NCI-H128 (cell line): ENCODE results near the gene METRNL.
"Not testable (repeated sequence)": the region's sequence is repeated elsewhere in the genome, so short reads cannot be mapped to it uniquely, and the experiment has no call there.

Source experiments
- DNase-seq: peaks from one replicate; lab custom pipeline; 2025; ENCODE audit not compliant: unreplicated experiment; lab: John Stamatoyannopoulos, UW

METRNL gene, protein sequence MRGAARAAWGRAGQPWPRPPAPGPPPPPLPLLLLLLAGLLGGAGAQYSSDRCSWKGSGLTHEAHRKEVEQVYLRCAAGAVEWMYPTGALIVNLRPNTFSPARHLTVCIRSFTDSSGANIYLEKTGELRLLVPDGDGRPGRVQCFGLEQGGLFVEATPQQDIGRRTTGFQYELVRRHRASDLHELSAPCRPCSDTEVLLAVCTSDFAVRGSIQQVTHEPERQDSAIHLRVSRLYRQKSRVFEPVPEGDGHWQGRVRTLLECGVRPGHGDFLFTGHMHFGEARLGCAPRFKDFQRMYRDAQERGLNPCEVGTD

DNA sequence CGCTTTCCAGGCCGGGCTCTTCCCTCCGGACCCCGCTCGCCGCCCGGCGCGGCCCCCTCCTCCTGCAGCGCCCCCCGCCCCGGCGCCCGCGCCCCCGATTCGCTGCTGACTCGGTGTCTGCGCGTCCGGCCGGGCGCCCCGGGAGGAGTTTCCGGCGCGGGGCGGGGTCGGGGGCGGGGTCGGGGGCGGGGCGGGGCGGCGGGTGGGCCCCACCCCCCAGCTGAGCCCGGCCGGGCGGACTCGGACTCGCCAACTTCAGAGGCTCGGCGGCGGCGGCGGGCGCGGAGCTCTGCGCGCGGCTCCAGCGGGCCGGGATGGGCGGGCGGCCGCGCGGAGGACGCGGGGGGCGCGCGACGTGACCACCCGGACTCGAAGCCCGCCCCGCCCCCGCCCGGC is at the start of gene METRNL:
TSS of gene METRNL (plus strand) at position 258 of the 396 bp plus-strand sequence. CDS start 207 bp downstream, outside the sequence.
- DNase-seq, result no peak

DNA sequence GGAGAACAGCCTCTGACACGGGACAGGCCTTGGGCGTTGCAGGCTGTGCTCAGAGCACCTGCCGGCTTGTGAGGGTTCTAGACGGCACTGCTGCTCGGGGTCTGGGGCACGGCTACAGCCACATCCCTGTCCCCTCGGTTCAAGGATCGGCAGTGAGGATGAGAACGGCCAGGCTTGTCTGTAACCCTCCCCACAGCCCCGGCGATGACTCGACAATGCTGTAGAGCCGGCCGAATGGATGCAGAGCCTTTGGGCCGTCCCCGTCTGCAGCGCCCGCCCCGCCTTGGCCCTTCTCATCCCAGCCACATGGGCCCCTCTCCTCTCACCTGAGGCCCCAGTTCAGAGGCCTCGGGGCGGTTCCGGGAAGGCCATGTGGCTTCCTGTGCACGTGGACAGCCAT is 49.0 kb upstream of the METRNL start:
- no peak for DNase-seq

DNA sequence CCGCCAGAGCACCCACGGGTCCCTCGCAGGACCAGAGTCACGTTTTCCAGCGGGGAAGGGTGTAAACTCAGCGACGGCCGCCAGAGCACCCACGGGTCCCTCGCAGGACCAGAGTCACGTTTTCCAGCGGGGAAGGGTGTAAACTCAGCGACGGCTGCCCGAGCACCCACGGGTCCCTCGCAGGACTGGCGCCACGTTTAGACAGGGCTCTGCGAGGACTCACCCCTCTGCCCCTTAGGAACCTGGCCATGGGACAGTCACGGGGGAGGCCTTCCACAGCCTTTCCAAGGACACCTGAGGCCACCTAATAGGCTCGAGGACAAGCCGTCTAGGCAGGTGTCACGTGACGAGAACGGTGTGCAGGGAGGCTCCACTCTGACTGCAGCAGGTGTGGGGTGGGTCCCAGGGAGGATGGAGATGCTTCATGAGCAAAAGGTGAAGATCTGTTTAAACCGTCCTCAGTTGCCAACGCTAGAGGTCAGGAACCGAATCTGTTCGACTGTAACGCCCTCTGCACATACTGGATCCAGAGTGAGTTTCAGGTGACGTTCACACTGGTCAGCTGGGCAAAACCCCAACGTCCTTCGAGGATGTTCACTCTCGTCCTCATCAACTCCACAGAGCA is 48.0 kb upstream of the METRNL start:
- no peak for DNase-seq

DNA sequence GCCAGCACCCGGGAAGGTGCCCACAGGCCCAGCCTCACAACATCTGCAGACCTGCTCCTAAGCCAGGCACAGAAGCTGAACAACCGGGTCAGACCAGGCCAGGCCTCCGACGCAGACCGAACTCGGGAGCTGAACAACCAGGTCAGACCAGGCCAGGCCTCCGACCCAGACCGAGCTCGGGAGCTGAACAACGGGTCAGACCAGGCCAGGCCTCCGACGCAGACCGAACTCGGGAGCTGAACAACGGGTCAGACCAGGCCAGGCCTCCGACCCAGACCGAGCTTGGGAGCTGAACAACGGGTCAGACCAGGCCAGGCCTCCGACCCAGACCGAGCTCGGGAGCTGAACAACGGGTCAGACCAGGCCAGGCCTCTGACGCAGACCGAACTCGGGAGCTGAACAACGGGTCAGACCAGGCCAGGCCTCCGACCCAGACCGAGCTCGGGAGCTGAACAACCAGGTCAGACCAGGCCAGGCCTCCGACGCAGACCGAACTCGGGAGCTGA is 47.4 kb upstream of the METRNL start:
- not testable (repeated sequence) for DNase-seq

DNA sequence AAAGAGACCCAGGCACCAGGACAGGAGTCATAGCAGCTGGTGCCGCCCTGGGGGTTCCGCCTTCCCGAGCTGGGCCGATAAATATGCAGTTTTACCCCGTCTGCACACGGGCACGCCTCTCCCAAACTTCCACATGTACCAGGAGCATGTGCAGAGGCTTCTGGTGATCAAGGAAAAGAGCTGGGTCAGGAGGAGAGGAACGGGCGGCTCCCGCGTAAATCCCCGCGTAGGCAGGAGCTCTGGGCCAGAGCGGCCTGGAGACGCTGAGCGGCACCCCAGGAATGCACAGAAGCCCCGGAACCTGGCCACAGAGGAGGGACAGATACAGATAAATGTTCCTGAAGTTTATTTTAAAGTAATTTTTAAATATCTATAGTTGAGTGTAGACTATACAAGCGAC is 46.6 kb upstream of the METRNL start:
- no peak for DNase-seq

DNA sequence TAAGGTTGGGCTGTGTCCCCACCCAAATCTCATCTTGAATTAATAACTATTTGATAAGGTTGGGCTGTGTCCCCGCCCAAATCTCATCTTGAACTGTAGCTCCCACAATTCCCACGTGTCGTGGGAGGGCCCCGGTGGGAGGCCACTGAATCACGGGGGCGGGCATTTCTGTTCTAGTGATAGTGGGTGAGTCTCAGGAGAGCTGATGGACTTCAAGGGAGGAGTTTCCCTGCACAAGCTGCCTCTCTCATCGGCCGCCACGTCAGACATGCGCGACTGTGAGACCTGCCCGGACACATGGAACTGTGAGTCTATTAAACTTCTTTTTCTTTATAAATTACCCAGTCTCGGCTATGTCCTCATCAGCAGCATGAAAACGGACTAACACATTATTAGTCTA is 44.9 kb upstream of the METRNL start:
- DNase-seq, result no peak

DNA sequence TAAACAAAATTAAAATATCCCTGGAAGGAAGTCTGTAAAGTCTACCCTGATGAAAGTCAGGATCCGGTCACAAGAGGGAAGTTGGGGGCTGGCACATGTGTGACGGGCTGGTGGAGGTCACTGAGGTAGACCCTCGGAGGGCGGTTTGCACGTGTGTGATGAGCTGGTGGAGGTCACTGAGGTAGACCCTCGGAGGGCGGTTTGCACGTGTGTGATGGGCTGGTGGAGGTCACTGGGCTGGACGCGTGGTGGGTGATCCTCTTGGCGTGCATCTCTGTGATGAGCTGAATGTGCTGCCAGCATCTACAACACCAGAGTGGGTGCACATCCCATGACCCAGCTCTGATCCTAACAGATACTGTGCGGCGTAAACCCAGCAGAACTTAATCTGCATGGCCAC is 43.7 kb upstream of the METRNL start:
- DNase-seq, result no peak

DNA sequence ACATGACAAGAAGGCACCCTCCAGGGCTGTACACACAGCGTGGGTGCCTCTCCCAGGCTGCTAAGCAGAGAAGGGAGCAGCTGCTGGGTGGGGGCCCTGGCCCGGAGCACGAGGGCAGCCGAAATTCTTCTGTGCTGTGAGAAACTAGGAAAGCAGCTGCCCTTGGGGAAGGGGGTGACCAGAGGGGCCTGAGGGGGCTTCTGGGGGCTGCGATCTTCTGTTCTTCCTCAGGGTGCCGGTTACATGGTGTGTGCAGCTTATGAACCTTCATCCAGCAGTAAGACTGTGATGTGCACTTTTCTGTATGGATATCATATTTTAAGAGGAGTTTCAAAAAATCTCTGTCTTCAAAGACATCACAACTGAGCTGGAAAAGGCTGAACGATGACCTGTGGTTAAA is 43.2 kb upstream of the METRNL start:
- DNase-seq, result no peak

DNA sequence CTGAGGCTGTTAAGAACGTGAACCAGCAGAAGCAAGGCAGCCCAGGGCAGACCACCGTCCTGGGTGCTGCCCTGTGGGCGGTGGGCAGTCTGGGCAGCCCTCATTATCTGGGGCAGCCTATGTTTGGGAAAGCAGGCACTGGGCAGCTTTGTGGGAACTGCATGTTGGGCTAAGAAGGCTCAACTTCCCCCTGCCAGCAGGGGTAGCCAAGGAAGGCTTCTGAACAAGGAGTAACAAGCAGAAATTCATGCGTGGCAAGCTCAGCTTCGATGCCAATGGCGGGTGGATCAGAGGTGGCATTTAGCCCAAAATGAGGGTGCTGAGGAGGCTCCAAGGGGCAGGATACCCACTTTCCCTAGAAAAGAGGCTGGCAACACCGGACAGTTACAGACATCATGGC is 42.7 kb upstream of the METRNL start:
- DNase-seq, result no peak

DNA sequence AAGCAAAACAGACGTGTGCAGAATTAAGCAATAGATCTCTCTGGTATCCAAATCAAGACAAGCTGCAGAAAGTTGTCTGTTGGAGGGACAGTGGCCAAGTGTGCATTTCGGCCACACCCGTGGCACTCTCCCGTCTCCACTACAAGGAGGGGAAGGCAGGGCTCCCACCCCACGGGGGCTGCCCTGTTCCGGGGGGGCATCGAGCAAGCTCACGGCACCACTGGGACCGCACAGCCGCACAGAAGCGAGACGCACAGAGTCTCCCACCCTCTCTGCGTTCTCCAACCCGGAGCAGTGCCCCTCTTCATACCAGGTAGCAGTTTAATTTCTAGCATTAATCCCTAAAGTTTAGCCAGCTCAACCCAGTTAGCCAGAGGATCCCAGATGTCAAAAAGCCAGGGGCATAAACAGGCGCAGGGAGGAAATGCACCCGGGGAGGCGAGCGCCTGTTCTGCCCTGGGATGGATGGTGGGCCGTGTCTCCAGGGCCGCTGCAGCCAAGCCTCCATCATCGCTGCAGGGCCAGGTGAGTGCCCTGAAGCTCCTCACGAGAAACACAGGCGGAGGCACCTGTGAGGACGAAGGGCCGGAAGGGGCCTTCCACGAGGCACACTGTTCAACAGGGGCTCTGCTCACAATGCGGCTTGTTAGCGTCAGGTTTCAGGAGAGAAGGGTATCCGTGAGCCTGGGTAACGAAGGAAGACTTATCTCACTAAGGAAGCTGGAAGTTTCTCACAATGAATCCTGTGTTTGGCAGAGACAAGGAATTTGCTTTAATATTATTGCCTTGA is 42.1 kb upstream of the METRNL start:
- no peak for DNase-seq

DNA sequence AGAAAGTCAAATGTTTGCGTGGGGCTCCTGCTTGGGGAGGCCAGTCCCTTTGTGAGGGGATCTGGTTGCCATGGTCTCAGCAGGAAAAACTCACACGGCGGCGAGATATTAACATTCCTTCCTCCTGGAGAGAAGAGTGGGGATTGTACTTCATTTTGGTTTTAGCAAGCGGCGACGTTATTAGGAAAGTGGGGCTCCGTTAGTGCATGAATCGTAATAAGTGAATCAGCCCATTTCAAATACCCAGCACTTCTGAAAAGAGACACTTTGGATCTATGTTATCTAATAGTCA is 41.6 kb upstream of the METRNL start:
- DNase-seq, result no peak

DNA sequence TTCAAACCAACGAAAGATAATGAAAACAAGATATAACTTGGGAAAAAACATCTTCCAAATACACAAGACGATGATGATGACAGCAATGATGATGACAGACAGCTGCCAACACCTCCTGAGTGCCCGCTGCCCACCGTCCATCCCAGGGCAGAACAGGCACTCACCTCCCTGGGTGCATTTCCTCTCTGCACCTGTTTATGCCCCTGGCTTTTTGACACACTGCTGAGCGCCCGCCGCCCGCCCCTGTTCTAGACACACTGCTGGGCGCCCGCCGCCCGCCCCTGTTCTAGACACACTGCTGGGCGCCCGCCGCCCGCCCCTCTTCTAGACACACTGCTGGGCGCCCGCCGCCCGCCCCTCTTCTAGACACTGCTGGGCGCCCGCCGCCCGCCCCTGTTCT is 40.4 kb upstream of the METRNL start:
- not testable (repeated sequence) for DNase-seq

DNA sequence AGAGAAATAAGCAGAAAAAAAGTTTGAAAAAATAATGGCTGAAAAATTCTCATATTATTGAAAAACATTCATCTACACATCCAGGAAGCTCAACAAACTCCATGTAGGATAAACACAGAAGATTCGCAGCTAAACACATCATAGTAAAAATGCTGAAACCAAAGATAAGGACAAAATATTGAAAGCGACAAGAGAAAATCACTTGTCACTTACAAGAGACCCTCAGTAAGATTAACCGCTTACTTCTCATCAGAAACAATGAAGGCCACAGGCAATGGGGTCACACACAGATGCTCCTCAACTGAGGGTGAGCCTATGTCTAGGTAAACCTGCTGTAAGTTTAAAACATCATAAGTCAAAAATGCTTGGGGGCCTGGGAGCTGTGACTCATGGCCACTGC is 38.1 kb upstream of the METRNL start:
- no peak for DNase-seq

DNA sequence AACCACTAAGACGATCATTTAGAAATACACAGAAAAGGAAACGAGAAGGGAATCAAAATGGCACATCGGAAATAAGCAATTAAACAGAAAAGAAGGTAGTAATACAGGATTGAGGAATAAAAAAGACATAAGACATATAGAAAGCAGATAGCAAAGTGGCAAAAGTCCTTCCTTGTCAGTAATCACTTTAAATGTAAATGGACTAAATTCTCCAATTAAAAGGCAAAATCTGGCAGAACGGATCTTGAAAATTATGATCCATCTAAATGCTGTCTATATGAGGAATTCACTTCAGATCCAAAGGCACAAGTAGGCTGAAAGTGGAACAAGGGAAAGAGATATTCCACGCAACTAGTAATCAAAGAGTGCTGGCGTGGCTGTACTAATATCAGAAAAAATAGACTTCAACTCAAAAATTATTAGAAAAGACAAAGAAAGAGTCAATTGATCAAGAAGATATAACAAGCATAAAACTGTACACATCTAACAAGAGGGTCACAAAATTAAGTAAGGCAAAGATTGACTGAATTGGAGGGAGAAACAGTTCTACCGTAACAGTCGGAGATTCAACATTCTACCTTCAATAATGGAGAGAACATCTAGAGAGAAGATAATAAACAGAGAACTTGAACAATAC is 36.8 kb upstream of the METRNL start:
- no peak for DNase-seq

DNA sequence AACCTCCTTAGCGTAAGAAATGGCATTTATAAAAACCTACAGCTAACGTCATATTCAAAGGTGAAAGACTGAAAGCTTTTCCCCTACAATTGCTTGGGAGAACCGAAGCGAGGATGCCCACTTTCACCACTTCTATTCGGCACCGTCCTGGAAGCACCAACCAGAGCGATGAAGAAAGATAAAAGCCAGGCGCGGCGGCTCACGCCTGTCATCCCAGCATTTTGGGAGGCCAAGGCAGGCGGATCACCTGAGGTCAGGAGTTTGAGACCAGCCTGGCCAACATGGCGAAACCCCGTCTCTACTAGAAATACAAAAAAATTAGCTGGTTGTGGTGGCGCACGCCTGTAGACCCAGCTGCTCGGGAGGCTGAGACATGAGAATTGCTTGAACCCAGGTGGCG is 34.9 kb upstream of the METRNL start:
- DNase-seq, result not testable (repeated sequence)

DNA sequence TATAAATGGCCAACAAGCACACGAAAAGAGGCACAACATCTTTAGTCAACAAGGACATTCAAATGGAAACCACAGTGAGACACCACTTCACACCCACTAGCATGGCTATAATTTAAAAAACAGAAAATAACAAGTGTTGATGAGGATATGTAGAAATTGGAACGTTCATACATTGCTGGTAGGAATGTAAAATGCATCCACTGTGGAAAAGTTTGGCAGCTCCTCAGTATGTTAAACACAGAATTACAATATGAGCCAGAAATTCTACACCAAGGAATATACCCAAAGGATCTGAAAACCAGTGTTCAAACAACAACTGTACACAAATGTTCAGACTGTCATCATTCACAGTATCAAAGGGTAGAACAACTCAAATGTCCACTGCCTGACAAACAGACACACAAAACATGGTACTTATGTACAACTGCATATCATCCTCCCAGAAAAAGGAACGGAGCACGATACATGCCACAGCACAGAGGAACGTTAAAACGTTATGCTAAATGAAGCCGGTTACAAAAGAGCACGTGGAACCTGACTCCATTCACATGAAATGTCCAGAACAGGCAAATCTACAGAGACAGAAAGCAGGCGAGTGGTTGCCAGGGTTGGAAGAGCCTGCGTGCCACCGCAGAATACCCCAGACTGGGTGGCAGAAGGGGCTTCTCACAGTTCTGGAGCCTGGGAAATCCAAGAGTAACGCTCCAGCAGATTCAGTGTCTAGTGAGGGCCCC is 32.8 kb upstream of the METRNL start:
- no peak for DNase-seq

DNA sequence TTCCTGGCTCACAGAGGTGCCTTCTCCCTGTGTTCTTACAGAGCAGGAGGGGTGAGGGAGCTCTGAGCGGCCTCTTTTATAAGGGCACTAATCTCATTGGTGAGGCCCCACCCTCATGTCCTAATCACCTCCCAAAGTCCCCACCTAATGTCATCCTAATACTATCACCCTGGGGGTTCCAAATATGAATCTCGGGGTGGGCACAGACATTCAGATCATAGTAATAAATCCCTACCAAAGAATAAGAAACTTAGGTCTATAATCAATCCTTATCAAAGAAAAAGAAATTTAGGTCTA is 32.3 kb upstream of the METRNL start:
- DNase-seq, result no peak

DNA sequence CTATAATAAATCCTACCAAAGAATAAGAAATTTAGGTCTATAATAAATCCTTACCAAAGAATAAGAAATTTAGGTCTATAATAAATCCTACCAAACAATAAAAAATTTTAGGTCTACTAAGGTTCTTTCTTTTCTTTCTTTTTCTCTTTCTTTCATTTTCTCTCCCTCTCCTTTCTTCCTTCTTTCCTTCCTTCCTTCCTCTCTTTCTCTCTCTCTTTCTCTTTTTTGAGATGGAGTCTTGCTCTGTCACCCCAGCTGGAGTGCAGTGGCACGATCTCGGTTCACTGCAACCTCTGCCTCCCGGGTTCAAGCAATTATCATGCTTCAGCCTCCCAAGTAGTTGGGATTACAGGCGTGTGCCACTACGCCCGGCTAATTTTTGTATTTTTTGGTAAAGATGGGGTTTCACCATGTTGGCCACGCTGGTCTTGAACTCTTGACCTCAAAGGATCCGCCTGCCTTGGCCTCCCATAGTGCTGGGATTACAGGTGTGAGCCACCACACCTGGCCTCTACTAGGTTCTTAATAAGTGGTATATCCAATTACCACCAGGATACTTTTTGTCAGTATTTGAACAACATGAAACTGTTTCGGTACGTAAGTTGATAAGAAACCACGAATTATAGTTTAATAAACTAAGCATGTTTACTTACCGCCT is 31.5 kb upstream of the METRNL start:
- not testable (repeated sequence) for DNase-seq

DNA sequence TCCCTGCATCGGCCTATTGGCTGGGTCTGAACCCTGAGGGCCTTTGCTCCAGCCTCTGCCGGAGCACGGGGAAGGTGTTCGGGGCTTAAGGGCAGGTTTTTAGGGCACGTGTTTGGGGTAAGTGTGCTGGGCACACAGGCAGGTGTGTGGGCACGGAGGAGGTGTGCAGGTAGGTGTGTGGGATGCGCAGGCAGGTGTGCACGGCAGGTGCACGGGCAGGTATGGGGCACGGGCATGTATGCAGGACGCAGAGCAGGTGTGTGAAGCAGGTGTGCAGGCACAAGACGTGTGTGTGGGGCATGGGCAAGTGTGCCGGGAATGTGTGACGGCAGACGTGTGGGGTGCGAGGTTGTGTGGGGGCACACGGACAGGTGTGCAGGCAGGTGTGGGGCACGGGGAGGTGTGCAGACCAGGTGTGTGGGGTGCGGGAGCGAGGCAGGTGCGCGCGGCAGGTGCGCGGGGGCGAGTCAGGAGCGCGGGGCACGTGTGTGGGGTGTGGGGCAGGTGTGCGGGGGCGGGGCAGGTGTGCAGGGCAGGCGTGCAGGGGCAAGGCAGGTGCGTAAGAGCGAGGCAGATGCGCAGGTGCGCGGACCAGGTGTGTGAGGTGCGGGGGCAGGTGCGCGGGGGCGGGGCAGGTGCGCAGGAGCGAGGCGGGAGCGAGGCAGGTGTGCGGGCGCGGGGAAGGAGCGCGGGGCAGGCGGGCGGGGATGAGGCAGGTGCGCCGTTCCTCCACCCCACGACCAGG is 28.6 kb upstream of the METRNL start:
- no peak for DNase-seq
